Retinal pigment epithelial cell (primary cell): Measurements from ENCODE around the gene ADAMTS4.

Experiments used
- DNase-seq: peaks from one replicate; pipeline ENCODE4 v3.0.0-alpha.2; 2010; ENCODE audit warnings: low read depth
- H3K4me3 ChIP-seq: 2 replicates; pipeline ENCODE4 v1.5.1; 2011; ENCODE audit warnings: mild to moderate bottlenecking, low read length, control low read depth, moderate library complexity
- TF ChIP-seq, protein P1 (sequence below): conservative IDR thresholded peaks from 2 replicates; pipeline ENCODE4 v1.5.1; 2011; ENCODE audit warnings: low read depth, low read length, control low read depth, inconsistent platforms

The ADAMTS4 gene, protein sequence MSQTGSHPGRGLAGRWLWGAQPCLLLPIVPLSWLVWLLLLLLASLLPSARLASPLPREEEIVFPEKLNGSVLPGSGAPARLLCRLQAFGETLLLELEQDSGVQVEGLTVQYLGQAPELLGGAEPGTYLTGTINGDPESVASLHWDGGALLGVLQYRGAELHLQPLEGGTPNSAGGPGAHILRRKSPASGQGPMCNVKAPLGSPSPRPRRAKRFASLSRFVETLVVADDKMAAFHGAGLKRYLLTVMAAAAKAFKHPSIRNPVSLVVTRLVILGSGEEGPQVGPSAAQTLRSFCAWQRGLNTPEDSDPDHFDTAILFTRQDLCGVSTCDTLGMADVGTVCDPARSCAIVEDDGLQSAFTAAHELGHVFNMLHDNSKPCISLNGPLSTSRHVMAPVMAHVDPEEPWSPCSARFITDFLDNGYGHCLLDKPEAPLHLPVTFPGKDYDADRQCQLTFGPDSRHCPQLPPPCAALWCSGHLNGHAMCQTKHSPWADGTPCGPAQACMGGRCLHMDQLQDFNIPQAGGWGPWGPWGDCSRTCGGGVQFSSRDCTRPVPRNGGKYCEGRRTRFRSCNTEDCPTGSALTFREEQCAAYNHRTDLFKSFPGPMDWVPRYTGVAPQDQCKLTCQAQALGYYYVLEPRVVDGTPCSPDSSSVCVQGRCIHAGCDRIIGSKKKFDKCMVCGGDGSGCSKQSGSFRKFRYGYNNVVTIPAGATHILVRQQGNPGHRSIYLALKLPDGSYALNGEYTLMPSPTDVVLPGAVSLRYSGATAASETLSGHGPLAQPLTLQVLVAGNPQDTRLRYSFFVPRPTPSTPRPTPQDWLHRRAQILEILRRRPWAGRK

DNA sequence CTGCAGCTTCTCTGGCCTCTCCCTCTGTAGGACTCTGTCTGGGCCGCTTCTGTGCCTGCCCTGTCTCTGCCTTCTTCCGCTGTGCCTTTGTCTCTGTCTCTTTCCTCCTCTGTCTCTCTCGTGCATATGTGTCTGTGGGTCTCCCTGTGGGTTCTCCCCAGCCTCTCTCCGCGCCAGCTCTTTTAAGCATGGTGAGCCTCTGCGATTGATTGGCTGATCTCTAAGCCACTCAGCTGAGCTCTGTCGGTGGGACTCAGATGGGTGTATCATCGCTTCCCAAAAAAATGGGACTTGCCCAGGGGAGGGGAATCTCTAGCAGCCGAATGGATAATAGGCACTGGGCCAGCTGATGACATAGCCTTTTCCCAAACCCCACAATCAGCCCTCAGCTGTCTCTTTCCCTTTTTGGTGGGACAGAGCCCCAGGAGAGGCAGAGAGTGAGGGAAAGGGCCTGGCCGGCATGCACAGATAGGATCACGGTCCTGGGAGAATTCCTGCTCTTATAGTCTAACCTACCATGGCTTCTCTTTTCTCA, at the start of gene ADAMTS4:
TSS of gene ADAMTS4 (minus strand) at position 158 of the 535 bp plus-strand sequence. CDS start 427 bp downstream, outside the sequence.
- H3K4me3 ChIP-seq, result no peak within 1 kb of the TSS
- TF ChIP-seq, protein P1, sequence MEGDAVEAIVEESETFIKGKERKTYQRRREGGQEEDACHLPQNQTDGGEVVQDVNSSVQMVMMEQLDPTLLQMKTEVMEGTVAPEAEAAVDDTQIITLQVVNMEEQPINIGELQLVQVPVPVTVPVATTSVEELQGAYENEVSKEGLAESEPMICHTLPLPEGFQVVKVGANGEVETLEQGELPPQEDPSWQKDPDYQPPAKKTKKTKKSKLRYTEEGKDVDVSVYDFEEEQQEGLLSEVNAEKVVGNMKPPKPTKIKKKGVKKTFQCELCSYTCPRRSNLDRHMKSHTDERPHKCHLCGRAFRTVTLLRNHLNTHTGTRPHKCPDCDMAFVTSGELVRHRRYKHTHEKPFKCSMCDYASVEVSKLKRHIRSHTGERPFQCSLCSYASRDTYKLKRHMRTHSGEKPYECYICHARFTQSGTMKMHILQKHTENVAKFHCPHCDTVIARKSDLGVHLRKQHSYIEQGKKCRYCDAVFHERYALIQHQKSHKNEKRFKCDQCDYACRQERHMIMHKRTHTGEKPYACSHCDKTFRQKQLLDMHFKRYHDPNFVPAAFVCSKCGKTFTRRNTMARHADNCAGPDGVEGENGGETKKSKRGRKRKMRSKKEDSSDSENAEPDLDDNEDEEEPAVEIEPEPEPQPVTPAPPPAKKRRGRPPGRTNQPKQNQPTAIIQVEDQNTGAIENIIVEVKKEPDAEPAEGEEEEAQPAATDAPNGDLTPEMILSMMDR, result no peak
- no peak for DNase-seq

DNA sequence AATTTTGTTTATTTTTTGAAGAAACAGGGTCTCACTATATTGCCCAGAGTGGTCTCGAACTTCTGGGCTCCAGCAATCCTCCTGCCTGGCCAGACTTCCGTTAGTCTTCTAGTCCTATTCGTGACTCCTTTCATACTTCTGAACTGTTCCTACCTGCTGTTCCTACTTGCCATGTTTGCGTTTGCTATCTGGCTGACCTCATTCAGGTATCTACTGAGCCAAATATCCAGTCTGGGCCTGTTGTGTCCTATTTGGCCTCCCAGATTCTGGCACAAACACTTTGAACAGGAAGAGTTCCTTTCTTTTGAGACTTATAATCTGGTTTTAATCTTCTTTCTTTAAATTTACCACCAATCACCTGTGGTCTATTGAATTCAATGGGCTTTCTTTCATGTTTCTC, 46.0 kb upstream of the ADAMTS4 start:
- DNase-seq, result no peak
- no peak overlapping the region for H3K4me3 ChIP-seq
- TF ChIP-seq, protein P1, result no peak

DNA sequence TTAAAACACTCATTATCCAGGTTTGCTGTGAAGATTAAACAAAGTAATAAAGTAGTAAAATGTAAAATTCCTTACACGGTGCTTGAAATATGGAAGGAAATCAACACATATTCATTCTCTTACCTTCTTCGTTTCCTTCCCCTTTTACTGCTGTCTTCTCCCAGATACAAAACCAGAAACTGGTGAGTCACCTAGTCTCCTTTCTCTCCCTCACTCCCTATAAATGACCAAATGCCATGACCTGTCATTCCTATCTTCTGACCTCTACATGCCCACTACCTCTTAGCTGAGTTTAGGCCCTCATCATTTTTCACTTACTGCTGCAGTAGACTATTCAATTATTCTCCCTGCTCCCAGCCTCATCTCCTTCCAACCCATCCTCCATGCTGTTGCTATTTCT, 43.5 kb upstream of the ADAMTS4 start:
- DNase-seq, result no peak
- TF ChIP-seq, protein P1, result no peak
- H3K4me3 ChIP-seq, result no peak overlapping the region

DNA sequence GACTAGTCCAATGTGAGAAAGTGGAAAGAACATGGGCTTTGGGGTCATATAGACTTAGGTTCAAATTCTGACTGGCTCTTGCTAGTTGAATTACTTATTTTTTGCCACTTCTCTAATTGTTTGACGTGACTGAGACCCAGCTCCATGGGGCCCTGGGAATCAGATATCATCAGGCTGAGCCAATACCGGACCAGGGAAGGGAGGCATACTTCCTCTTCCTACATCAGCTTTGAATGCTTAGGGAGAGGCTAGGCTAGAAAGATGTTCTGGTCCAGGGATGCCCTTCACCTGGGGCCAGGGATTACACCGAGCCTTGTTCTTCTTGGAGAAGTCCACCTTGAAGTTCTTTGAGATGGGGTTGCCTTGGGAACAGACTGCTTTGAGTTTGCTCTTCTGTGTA, 42.8 kb upstream of the ADAMTS4 start:
- H3K4me3 ChIP-seq, result no peak overlapping the region
- no peak for DNase-seq
- TF ChIP-seq, protein P1, result no peak

DNA sequence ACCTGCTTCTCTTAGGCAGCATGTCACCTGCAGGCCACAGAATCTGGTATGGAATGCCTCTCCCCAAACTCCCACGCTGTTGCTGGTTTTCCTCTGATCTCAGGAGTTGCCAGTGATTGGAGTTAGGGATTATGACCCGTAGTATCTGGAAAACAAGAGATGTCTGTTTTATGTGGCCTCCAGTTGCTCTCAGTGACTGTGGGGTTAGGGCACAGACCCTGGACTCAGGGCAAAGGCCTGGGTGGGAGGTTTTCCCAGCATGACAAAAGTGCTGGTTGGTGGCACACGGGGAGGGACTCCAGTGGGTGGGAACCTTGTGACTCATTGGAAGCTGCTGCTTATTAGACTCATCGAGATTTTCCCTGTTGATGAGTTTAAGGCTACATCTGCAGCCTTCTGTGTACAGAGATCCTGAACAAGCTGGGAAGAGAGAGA, 39.2 kb upstream of the ADAMTS4 start, which contains the start of gene NR1I3:
TSS of gene NR1I3 (minus strand) at position 165 of the 435 bp plus-strand sequence. CDS start 1,638 bp downstream, outside the sequence.
- TF ChIP-seq, protein P1, result no peak
- H3K4me3 ChIP-seq, result no peak within 1 kb of the TSS
- no peak for DNase-seq

DNA sequence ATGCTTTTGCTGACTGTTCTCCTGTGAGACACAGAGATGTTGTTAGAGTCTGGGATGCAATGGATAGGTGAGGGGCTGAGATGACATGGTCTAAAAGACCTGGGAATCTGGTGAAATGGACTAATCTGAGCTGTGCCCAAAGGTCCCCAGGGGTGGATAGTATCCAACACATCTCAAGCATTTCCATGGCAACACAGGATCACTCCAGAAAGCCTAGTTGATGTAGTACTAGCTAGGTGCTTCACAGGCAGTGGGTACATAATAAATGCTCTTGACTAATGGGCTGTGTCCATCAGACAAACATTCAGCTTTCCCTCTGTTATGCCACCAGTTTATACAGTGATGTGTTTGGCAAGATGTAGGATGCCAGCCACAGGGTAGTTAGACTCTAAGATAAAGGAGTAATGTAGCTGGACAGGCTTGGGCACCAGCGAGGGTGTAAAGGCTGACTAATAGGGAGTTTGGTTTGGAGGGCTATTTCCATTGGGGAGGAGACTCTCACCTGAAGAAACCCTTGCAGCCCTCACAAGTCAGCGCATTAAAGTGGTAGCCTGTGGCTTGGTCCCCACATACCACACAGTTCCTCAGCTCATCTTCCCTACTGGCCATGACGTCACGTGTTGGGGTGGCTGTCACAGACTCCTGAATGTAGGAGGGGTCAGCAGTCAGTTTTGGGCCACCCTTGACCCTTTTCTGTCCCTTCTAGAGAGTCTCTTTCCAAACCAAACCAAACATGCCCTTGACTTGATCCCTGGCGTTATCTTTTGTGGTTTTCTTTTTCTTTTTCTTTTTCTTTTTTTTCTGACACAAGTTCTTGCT, 37.3 kb upstream of the ADAMTS4 start:
- no peak overlapping the region for H3K4me3 ChIP-seq
- DNase-seq, result no peak
- TF ChIP-seq, protein P1, result no peak
